NCI-H2029 treated with DMSO at 0.1 percent for 48 hours (cell line): ENCODE measurements around the gene PCIF1.
"Not testable (repeated sequence)": the region's sequence is repeated elsewhere in the genome, so short reads cannot be mapped to it uniquely, and the experiment has no call there.

Source experiments
- DNase-seq: peaks from one replicate; lab custom pipeline; 2025; lab: John Stamatoyannopoulos, UW

Gene PCIF1

DNA sequence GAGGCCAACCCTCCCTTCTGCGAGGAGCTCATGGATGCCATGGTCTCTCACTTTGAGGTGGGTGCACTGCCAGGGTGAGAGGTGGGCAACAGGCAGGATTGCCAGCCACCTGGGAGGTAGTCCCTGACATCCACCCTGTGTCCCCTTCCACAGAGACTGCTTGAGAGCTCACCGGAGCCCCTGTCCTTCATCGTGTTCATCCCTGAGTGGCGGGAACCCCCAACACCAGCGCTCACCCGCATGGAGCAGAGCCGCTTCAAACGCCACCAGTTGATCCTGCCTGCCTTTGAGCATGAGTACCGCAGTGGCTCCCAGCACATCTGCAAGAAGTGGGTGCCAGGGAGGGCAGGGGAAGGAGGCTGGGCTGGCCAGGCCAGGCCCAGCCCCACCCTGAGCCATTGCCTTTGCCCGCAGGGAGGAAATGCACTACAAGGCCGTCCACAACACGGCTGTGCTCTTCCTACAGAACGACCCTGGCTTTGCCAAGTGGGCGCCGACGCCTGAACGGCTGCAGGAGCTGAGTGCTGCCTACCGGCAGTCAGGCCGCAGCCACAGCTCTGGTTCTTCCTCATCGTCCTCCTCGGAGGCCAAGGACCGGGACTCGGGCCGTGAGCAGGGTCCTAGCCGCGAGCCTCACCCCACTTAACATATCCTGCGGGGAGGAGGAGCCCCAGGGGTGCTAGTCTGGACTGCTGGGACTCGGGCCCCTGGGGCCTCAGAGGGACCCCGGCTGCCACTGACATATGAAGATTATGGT lies 12.8 kb downstream of the PCIF1 start:
- DNase-seq = no peak

DNA sequence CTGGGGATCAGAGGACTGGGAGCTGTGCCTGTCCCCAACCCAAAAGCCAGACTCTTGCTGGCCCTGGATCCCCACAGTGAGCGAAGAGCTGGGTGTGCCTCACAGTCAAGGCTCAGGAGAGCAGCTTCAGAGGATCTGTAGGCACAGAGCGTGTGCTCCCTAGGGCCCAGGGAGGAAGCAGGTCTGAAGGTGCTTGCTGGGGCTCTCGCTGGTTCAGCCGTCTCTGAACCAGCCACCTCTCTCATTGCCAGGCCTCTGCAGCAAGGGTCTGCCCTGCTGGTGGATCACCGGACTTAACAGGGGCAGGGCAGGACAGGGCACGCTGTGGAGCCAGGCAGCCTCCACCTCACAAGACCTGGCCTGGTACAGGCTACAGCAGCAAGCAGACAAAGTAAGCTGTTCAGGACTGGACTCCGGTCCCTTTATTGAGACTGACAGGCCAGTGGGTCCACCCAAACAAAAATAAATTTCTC lies 13.8 kb downstream of the PCIF1 start:
- DNase-seq = no peak

DNA sequence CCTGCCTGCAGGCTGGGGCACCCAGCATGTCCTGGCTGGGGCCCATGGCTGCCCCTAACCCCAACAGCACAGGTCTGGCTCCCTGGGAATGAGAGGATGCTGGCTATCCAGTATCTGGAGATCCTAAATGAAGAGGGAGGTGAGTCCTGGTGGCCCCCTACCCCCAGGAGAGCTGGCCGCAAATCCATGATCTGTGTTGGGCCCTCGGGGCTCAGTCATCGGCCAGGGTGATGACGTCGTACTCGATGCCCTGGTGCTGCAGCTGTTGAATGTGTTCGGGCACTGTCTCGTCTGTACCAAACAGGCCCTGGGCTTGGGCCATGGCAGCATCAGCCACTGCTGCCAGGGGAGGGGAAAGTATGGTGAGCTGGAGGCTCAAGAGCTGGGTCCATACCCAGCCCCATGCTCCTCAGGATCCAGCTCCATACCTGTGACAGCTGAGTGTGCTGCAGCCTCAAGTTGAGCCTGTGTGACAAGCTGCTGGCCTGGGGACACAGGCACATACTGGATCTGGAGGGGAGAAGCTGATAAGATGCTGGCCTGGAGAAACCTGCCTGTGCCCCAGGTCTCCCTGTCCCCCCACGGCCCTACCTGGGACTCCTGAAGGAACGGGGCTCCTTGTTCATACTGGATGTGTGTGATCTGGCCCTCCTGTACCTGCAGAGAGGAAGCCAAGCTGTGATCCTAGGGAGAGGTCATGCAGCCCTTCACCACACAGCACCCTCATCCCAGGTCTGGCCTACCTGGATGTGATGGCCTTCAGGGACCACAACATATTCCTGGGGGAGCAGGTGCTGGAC lies 14.5 kb downstream of the PCIF1 start:
- no peak for DNase-seq

DNA sequence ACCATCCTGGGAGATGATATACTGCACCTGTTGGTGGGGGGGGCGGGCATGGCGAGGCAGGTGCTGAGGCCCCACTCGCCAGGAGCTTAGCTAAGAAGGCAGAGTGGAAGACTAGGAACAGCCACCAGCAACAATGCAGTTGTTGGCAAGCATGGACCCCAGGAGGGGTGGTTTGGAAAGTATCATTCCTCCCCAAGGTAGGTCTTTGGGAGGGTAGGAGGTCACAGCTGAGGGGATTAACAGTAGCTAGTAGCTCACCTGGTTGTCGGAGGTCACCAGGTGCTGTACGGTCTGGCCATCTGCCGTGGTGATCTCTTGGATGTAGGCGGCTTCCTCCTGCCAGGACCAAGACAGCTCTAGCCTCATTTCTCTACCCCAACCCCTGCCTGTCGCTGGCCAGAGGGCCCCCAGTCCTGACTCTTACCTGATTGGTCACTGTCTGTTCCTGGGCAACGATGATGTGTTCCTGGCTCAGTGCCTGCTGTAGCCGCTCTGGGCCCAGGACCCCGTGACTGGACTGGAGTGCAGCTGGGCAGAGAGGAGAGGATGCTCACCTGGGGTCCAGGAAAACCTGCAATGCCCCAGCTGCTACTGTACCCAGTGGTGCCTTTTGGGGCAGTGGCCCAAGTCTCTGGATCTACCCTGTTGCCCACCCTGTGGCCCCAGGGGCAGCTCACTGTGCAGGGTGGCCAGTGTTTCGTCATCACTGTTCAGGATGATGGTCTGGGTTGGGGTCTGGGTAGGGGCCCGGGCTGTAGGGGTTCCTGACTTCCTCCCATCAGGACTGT lies 15.3 kb downstream of the PCIF1 start:
- no peak for DNase-seq

DNA sequence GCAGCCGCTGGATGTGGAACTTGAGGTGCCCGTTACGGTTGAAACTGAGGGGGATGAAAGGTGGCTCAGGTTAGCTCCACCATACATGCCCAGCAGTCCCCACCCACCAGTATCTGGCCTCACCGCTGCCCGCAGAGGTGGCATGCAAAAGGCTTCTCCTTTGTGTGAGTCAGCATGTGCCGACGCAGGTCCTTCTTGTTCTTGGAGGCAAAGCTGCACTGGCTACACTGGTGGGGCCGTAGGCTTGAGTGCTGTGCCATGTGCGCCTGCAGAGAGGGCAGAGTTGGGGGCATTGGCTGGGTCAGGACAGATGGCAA lies 15.8 kb downstream of the PCIF1 start:
- DNase-seq = no peak

DNA sequence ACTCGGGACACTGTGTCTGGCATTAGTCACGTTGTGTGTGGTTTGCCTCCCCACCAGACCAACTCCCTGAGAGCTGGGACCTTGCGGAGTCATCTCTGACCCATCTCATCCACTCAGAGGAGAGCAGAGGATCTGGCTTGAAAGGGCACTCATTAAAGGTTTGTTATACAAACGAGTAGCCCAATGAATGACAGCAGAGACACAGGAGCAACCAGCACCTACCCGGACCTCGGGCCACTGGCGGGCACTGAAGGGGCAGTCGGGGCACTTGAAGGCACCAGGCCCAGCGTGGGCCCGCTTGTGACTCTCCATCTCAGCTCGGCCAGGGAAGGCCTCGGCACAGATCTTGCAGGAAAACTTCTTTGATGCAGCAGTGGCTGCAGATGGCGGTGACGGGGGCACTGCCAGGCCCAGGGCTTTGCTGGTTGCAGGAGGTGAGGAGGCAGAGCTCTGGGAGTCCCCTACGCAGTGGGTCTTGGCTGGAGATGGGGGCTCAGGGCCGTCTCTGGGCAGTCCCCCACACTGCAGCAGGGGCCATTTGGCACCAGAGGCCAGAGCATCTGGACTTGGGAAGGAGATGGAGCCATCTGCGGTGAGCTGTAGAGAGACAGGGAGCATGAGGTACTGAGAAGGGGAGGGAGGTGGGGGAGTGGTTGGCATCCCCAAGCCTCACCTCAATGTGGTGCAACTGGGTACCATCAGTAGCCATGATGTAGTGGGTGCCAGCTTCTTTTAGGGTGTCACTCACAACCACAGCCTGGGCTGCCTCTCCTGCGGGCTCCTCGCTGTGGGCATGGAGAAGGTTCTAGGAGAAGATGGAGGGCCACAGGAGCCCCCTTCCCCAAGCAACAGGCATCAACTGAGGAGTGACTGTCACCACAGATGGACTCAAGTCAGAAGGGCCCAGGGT lies 17.7 kb downstream of the PCIF1 start:
- DNase-seq = no peak

DNA sequence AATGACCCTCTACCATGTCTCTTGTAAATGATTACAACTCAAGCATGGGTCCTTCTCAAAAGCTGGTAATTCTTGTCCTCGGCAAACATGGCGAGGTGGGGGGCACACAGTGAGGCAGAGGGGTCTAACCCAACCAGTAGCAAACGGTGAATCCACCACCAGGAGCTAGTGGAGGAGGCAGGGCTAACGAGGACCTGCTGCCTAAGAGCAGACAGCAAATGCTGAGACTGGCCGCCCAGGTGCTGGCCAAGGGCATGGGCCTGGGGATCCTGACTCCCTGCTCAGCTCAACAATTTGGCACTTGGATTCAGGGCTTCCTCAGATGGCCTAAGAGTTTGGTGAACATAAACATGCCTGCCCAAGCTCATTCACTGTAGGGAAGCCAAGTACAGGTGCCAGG lies 18.4 kb downstream of the PCIF1 start:
- DNase-seq = no peak

DNA sequence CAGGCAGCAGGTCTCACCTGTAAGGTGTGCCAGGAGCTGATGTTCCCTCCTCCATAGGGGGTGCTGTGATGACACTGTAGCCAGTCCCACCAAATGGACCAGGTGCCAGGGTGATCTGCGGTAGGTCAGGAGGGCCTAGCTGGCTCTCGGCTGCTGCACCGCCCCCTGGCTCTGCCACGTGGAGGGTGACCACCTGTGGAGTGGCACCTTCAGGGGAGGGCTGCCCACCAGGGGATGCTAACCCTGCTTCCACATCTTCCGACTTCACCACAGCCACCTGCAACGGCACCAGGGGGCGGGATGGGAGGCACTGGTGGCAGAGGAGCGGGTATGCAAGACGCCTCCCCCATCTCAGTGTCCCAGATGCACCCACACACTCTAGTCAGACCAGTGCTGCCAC lies 19.2 kb downstream of the PCIF1 start:
- DNase-seq = no peak

DNA sequence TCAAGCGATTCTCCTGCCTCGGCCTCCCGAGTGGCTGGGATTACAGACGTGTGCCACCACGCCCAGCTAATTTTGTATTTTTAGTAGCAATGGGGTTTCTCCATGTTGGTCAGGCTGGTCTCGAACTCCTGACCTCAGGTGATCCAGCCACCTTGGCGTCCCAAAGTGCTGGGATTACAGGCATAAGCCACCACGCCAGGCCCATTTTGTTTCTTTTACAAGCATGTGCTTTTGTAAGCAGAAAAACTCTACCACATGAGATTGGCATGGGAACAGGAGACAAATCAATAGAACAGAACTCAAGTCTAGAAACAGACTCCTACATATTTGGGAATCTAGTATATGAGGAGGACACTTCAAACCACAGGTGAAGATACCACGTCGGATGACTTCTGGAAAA lies 21.8 kb downstream of the PCIF1 start:
- DNase-seq = not testable (repeated sequence)

DNA sequence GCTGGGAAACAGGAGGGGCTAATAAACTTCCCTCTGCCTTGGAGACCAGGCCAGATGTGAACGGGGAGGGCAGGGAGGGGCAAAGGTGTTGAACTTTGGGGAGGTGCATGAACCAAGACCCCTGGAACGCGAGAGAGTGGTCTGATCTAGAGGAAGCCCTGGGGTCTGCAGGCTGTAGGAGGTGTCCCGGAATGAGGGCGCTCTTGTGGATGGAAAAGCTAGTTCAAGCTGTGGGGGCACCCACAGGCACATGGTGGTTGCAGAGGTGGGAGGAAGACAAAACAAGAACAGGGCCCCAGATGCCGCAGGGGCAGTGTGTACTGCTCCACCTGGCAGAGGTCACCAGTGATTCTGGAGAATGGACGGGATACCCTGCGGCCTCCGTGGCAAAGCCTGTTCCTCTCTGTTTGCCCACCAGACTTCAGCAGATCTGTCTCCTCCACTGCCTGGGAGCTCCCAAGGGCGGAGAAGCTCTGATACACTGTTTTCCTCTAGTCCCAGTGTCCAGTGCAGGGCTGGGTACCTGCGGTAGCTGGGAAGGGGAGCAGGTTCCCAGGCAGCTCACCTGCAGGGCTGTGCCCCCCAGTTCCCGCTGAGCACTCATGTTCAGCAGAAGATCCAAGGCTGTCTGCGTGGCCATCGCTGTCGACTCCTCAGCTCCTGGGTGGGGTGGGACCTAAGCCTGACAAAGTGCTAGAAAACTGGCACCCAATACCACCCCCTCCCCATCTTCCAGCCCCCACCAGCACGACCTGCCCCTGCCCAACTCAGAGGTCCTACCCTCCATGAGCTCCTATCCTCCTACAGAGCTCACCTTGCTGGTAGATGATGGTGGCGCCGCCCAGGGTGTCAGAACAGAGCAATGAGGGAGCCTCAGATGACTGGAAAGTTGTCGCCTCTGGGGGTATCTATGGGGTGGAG lies 22.8 kb downstream of the PCIF1 start:
- DNase-seq = no peak

DNA sequence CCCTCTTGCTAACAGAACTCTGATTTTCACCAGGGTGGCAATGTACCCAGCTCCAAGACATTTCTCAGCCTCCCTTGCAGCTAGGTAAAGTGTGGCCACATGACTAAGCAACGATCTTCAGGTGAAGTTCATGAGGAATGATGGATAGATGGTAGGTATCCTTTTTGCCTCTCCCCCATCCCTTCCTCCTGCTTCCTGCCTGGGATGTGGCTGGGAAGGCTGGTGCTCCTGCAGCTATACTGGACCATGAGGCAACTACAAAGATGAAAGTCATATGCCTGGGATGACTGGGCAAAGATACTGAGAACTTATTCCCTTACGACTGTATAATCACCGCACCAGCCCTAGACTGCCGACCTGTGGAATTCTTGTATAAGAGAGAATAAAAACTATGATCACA lies 24.1 kb downstream of the PCIF1 start:
- DNase-seq = no peak

DNA sequence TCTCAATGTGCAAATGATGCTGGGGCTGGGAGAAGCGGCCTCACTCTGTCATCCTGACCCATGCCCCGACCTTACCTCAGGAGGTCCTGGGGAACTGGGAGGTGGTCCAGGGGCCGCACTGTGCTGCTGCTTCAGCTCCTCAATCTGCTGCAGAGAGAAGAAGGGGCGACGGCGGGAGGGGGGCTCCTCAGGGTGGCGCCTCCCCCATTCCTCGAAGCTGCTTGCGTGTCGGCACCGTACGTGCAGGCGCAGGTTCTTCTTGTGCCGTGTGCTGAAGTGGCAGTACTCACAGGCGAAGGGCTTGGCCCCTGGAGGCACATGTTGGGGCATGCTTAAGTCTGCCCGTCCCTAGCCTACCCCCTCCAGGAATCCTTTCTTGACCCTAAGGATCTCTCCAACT lies 24.6 kb downstream of the PCIF1 start:
- no peak for DNase-seq

DNA sequence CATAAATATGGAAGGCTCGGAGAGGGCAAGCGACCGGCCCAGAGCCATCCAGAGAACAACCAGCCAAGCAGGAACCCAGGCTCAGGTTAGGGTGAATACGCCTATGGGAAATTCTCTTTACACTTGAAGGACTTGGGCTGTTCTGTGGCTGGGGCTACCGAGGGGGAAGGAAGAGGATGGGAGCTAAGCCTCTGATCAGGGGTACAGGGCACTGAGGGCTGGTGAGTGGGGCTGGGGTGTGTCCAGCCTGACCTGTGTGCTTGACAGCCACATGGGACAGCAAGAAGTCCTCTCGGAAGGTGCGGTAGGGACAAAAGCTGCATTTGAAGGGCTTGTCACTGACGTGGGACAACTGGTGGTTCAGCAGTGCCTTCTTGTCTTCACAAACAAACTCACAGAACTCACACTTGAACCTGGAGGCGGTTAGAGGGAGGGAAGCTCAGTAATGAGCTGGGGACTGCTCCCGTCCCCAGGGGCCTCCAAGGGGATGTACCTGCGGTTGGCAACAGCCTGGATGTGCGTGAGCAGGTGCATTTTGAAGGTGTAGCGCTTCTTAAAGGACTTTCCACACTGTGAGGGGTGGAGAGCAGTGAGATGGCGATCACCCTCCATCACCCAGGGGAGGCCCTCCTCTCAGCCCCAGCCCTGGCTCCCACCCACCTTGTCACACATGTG lies 25.6 kb downstream of the PCIF1 start:
- no peak for DNase-seq

DNA sequence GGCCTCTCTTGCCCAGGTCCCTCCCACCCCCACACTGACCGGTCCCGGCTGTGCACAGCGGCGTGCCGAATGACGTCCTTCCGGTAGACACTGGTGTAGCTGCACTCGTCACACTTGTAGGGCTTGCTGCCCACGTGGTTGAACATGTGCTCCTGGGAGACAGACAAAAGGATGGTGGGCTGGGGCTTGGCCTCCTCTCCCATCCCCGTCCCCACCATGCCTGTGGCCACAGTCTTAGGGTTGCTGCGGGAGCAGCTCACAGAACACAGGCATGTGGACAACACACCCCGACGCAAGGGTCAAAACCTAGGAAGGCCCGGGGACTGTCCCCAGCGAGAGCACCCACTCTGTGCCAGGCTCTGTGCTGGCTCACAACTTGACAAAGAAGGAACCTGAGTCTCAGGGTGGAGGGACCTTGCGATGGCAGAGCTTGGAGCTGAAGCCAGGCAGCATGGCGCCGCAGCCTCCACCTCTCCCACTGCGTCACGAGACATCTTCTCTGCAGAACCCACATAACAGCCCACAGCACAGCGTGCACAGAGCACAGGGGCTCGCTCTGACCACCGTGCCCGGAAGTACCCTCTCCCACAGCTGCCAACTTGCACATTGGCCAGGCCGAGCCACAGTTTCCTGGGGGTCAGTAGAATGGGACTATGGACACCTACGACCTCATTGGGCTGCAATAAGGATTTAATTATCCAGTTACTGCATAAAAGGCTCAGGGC lies 27.7 kb downstream of the PCIF1 start:
- DNase-seq = no peak

DNA sequence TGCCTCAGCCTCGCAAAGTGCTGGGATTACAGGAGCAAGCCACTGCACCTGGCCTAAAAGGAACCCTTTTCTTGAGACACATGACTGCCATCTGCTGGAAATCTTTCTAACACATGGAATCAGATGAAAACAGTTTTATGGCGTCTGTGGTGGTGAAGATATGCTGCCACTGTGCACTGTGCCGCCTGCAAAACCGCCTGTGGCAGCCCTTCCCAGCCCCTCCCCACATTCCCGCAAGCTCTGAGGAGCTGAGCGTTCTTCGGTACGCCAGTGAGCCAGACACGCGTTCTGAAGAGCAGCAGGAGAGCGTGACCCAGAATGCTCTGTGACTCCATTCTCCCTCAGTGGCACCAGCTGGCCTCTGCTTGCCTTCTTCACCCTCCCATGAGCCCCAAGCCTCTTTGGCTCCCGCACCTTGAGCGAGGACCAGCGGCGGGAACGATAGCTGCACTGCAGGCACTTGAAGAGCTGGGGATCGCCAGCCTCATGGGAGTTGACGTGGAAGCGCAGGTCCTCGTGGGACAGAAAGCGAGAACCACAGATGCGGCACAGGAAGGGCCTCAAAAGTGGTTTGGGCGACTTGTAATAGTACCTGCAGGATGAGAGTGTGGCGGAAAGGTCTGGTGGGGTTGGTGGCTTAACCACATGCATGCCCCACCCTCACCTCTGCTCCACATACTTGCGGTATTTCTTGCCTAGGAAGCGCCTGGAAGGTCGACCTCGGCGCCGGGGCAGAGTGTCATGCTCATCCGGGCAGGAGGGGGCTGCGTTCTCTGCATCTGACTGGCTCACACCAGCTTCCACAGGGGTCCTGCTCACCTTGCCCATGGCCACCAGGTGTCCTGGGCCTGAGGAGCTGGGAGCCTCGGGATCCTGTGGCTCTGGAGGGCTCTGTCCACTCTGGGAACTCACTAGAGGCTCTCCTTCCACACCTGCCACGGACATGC lies 28.8 kb downstream of the PCIF1 start:
- no peak for DNase-seq

DNA sequence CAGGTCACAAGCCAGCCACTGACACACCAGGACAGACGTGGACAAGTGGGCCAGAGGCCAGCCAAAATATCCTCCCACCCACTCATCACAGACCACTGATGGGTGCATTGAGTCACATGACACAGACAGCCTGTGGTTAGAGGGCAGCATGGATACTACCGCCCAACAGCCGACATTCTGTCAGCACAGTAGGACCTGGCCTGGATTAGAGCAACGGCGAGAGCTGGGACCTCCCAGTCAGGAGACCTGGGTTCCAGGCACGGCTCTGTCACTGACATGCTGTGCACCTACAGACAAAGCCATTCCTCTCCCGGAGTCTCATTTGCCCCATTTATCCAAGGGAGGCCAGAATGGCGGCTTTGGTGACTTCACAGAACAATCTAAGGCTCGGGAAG lies 29.5 kb downstream of the PCIF1 start:
- DNase-seq = no peak

DNA sequence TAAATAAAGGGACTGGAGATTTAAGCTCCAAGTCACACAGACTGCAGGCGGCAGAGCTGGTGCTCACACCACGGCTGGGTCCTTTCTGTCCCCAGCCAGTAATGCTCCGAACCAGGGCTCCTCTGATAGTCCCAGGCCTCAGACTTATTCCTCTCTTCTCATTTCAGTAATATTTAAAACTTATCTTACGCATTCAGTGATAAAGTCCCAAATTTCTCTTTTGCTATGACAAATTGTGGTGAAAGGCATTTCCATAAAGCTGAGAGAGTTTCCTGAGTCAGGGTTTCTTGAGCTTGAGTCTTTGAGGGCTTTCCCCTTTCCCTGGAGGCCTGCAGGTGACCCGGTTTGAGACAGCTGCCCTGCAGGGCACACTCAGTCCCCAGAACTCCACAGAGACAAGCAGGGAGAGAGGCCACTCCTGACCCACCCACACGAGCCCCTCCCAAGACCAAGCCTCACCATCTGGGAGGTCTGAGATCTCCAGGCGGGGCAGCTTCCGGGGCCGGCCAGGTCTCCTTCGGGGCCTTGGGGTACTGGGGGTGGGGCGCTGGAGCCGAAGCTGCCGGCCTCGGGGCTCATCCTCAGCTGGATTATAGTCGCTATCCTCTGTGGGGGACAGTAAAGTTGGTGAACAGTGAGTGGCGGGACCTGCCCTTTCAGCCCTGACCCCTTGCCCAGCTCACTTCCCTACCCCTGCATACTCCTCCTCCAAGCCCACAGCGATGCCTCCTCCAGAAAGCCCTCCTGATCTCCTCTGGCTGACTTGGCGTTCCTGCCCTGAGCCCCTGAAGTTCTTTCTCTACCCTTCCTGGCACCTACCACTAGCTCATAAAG lies 30.9 kb downstream of the PCIF1 start:
- no peak for DNase-seq
